HG03460 (cell line): ENCODE data around the gene RERE.

Experiments used
- ATAC-seq: cut with Tn5 transposase; IDR thresholded peaks from one replicate; pipeline ENCODE4 v1.9.1; 2021; ENCODE audit not compliant: unreplicated experiment

The RERE gene

DNA sequence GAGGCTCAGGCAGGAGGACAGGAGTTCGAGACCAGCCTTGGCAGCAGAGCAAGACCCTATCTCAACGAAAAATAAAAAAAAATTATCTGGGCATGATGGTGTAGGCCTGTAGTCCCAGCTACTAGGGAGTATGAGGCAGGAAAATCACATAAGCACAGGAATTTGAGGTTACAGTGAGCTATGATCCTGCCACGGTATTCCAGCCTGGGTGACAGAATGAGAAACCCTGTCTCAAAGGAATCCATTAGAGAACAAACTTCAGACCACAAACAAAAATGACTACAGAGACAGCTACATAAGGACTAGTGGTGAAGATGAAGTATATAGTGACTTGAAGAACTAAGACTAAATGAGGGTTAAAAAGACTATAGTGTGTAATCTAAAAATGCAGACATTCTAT is 233.1 kb downstream of the RERE start:
- no peak for ATAC-seq

DNA sequence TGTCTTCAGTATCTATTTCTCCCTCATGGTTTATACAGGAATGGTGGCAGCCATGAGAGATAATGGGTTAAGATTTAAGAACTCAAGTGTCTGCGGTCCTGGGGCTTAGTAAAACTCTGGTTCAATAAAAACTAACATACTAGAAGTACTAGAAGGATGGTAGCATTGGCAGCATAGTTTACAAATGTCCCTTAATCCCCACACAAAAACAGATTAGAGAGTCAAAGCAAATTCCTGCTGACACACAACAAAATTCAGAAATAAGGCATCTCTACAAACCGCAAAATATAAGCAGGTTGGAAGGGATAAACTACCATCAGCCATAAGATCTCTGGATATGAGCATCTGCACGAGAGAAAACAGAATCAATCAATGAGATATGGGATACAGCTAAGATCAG is 234.4 kb downstream of the RERE start:
- no peak for ATAC-seq

DNA sequence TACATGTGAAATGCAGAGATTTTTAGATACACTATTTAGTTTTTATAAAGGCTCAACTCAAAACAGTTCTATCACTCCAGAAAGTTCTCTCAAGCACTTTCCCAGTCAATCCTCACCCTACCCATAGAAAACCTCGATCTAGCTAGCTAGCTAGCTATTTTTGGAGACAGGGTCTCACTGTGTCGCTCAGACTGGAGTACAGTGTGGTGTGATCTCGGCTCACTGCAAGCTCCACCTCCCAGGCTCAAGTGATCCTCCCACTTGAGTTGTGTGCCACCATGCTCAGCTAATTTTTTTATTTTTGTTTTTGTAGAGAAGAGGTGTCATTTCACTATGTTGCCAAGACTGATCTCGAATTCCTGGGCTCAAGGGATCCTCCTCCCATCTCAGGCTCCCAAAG is 236.9 kb downstream of the RERE start:
- ATAC-seq: no peak

DNA sequence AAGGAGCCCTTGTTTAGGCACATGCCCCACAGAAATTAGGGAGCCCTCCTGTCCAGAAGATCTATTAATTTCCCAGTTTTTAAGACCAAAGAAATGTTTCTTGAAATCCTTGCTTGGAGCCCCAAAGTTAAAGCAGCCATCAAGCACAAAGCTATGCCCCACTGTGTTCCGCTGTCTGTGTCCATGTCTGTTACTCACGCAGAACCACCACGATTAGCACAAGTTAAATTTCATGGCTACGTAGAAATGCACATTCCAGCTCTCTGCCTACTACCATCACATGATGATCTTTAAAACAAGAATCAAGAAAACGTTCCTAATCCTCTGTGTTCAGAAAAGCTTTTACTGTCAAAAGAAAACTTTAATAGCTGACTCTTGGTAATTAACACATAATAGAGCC is 238.5 kb downstream of the RERE start:
- ATAC-seq: no peak

DNA sequence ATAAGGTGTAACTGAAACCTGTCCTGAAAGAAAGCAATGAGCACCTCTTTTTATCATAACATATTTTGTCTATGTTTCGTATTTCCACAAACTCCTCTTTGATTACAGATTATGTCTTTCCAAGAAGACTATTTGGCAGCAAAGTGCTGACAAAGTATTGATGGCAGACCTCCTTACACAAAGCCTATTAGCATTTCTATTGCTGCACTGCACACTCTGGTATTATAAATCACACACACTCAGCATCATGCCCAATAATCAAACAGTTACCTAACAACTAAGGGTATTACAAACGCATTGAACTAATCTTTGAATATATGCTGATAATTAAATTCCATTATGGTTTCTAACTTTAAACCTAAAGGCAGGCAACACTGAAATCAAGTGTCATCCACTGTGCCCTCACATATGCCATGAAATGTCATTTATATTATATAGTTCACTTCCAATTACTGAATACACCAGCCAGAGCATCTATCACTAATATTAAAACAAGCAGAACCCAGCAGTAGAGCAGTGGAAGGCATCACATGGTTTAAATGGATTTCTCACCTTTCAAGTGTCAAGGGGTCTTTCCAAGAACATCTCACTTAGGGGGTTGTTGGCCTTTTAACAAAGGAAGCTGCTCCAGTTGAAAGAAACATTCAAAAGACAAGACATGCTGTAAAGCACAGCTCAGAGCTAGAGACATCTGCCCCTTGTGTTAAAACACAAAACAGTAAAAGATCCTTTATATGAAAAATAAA is 239.1 kb downstream of the RERE start:
- ATAC-seq: no peak

DNA sequence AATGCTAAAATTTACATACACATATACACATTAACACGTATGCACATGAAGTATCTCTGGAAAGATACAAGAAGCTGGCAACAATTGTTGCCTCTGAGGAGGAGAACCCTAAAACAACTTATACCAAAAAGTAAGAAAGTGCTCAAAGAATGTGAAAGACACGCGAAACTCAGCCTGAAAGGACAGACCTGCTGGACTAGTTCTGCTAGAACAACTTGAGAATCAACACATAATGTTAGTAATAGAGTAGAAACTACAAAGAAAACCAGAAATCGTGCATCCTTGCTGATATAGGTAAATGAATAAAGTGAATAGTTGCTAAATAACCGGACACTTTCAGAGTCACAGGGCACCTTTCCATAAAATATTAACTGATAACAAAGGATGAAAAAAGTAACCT is 242.5 kb downstream of the RERE start:
- no peak for ATAC-seq

DNA sequence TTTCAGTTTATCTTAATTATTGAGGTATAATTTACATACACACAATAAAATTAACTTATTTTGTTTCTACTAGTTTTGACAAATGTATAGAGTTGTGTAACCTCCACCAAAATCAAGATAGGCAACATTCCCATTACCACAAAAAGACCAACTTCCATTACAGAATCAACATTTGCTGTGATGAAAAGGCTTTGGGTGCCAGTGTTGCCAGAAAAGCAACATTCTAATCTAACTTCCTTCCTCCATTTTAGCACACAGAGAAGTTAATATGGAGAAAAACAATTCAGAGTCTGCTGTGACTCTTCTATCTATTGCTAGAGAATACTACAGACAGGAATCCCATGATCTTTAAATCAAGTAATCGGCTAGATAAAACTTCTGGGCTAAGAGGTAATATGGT is 245.3 kb downstream of the RERE start:
- ATAC-seq: no peak

DNA sequence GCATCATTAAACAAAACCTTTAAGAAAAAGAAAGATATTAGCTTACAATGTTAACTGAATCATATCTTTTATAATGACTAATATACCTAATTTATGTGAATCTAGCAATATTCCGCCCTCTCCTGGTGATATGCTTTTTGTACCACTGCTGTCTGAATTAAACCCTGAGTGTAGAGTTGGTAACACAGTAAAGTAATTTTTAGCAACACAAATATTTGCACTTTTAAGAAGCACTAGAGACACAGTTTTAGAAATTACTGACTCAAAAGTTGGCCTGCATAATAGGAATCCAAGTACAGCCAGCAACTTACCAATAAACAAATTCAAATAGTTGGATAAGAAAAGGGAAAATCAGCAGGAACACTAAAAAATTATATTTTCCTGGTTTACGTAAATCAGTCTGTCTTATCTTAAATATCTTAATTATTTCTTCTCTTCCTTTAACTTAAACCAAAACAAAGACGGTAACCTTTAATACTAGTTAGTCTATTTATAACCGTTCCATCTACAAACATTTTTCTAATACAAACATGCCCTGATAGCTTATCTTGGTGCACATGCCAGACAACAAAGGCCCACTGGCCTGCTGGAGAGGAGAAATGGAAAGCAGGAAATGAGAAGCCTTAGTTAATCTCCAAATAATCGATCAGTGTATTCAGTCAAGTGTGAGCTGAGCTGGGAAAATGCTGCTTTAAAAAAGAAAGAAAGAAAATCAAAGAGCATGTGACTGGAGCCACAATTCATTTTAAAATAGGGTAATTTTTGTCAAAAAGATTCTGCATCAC is 246.0 kb downstream of the RERE start:
- no peak for ATAC-seq

DNA sequence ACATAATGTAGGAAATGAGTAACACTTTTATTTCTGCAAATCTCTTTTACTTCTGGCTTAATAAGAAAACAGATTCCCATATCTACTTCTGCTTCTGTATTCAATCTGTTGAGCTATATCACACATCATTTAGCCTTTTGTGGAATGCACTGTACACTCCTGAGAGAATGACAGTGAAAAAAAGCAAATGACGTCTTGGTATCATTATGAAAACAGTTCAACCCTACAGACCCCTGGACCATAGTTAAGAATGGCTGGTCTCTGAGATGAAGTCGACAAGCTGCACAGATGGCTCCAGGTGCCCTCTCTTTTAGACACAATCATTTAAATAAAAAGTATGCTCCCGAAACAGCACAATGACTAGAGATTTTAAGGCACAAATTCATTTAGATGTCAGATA is 247.0 kb downstream of the RERE start:
- ATAC-seq: no peak

DNA sequence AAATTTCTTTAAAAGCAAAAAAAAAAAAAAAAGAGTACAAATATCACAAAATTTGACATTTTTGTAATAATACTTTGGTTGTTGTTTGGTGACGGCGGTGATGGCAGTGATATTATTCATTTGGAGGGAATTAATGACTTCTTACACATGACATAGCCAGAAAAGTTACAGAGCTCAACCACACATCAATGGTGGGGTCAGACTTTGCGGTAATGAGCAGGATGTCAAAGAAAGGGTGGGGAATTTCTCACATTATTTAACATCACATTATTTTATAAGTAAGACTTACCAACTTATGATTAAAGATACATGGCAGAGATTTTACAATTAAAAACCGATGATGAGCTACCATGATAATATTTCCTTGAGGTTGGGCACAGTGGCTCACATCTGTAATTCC is 248.2 kb downstream of the RERE start:
- no peak for ATAC-seq

DNA sequence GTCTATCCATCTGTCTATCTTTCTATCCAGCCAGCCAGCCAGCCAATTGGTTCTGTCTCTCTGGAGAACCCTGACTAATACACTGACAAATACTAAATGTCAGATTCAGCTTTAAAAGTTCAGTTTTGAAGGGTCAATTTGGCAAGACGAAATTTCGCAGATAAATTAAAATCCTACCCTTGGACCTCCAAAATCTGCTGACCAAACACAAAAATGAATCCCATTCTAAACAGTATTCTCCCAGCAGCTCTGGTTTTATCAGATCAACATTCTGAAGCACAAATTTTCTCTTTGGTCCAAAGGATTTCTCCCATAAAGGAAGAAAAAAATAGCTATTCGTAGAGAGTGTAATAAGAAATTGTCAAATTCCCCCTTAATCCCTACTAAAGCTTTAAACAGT is 248.6 kb downstream of the RERE start:
- no peak for ATAC-seq

DNA sequence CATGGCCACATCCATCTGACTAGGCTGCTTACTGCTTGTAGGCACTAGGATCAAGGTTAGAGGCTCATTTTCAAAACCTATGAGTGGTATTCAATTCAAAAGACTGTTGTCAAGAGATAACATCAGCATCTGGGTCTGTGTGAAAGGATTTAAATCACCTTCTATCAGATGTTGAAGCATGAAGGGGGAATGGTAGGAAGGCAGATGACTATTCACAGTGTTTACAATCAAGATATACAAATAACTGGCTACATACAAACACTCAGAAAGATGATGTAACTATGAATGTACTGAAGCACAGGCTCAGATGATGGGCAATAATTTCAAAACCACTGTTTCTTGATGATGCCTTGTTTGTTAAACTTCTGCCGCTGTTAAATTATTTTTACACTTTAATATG is 250.3 kb downstream of the RERE start:
- no peak for ATAC-seq

DNA sequence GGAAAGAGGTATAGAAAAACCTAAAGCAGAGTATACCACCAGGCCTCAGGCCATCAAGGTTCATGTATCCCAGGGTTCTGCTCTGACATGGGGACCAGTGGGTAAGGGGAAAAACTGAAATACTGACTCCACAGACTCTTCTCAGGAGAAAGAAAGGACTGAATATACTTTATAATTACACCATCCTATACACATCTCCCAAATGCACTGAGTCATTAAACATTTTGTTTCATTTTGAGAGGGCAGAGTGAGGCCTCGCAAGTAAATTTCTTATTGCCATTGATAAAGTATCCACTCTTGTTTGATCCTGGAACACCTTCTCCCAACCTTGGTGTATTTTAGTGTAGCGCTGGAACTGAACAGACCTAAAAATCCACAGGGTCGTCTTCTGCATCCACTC is 251.6 kb downstream of the RERE start:
- ATAC-seq: no peak

DNA sequence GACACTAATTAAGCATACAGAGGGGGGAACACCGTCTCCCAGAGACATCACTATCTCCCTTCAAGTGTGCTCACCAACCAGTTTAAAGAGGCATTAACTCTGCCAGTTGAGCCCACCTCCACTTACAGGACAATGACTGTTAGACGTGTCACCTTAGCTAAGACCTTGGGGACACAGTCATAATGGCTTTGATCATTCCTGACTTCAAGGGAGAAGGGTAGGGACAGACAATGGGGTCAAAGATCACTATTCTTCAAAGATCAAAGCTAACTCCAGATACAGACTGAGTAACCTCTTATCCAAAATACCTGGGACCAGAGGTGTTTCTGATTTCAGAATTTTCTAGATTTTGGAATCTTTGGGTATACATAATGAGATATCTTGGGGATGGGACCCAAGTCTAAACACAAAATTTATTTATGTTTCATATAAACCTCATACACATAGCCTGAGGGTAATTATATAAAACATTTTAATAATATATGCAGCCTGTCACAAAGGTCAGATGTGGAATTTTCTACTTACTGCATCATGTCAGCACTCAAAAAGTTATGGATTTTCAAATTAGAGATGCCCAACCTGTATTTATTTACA is 253.4 kb downstream of the RERE start:
- ATAC-seq: no peak

DNA sequence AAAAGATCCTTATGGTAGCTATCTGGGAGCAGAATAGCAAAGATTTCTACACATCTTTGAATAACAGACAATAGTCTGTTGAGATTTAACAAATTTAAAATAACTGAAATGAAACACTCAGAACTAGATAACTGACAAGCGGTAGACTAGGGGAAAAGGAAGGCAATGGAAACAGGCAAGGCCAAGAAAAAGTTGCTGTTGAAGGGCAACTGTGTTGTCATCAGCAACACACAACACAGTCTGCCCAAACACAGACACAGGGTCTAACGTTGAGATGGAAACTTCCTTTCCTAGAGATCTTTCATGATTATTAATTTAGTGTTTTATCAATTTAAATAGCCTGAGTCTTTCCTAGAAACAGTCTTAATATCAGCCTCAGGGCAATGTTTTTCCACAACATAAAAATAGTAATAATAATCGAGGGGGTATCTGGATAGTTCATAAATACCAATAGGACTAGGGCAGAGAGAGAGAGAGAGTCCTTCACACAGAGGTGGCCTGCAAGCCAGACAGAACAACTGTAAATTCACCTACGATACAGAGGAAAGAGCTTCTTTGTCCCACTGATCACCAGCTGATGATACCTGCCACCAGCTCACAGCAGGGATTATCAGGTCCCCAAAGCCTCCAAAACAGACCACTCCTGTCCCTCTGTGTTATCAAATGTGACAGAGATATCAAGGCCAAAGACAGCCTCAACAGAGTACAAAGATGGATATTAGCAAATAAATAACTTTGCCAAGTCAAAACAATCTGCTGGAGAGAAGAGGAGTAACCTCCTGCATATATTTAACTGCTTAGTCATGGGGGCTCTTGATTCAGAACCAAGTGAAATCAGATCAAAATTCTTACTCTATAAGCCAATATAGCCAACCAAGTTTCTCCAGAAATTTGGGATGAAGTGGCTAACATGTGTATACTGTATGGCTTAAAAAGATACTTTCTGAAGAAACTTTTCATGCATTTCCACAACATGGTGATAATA is 254.3 kb downstream of the RERE start:
- ATAC-seq: no peak

DNA sequence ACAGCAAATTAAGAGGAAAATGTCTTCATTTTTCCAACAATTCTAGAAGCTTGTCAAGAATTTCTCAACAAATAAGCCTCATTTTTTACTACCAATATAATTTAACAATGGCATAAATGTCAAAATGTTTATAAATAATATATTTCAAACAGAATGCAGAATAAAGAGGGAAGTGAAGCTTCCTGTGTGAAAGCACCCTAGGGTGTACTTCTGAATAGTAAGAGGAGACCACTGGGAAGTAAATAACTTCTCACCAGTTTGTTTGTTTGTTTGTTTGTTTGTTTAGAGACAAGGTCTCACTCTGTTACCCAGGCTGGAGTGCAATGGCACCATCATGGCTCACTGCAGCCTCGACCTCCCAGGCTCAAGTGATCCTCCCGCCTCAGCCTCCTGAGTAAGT is 255.2 kb downstream of the RERE start:
- no peak for ATAC-seq

DNA sequence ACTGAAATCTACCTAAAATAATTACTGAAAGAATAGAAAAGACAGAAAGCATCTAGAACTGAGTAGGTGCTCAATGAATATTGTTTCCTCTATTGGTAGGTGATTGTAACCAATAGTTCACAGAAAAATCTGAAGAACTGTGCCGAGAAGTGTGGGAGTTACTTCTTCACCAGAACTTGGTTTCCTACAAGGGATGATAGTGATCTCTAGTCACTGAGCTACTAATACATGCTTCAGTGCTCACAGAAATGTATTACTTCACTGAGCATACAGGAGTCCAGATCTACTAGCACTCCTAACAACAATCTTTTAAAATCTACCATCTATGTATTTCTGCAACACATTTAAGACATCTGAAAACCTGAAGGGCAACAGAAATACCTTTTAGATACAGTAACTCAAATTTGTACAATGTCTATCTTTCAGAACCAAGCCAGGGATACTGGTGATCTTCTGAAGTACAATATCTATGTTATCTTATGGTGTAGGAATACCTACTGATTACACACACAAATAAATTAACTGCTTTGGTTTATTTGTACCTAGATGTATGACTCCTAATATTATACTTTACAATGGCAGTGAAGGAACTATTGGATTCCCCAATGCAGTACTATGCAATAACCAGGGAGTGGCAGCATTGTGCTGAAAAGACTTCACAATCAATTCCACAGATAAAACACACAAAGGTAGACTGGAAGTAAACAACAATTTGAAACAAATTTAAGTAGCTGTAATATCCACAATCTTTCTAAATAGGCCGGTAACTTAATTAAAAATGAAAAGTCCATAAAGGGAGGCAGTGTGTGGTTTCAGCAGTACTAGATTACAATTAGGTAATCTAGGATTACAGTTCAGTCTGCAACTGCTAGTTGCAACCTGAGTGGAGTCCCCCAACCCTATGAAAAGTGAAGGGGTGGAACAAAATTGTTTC is 256.6 kb downstream of the RERE start:
- peak; percentile 51 for ATAC-seq

DNA sequence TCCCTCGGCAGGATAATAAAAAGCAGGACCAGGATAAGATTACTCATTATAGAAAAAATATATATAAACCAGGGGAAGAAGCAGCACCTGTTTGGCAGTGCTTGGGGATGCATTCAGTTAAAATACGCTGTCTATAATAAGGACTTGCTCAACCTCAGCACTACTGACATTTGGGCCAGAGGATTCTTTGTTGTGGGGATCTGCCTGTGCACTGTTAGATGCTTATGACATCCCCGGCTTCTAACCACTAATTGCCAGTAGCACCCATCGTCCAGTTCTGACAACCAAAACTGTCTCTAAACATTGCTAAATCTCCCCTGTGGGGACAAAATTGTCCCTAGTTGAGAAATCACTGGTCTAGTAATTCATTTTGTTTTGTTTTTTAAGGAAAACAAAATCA is 257.4 kb downstream of the RERE start:
- ATAC-seq: no peak

DNA sequence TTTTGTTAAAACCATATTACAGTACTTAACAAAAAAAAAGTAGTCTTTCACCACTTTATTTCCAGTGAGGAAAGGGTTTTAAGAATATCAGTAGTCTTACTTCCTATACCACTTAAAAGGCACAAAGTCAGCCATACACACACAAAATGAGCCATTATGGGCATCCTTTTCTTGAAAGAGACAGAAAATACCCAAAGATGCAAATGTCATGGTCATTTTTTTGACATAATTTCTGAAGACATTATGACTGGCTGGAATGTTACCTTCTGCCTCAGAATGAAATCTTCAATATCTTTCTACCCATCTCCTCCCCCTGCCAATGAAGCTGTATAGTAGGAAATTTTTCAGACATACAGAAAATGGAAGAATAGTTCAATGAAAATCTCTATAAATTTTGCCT is 261.9 kb downstream of the RERE start:
- ATAC-seq: no peak

DNA sequence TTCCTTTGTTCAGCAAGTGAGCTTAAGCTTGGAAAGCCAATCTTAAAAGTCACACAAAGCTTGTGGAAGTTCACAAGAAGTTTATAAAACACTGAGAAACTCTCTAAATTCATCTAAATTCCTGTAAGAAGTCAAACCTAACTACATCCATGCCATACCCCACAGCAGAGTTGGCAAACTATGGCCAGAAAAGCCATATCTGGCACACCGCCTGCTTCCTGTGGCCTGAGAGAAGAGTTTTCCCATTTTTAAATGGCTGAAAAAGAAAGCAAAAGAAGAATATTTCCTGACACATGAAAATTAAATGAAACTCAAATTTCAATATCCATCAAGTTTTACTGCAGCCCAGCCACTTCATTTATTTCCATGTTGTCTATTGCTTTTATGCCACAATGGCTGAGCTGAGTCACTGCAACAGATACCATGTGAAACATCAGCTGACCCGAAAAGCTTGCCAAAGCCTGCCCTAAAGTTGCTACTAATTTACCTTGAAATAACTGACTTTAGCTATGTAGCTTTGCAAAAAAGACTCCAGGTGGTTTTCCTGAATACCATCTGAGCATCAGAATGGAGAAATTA is 262.4 kb downstream of the RERE start:
- no peak for ATAC-seq
